ENCODE data around the gene GPX1.
"Not testable (repeated sequence)": the region's sequence is repeated elsewhere in the genome, so short reads cannot be mapped to it uniquely, and the experiment has no call there.

GPX1 gene

DNA sequence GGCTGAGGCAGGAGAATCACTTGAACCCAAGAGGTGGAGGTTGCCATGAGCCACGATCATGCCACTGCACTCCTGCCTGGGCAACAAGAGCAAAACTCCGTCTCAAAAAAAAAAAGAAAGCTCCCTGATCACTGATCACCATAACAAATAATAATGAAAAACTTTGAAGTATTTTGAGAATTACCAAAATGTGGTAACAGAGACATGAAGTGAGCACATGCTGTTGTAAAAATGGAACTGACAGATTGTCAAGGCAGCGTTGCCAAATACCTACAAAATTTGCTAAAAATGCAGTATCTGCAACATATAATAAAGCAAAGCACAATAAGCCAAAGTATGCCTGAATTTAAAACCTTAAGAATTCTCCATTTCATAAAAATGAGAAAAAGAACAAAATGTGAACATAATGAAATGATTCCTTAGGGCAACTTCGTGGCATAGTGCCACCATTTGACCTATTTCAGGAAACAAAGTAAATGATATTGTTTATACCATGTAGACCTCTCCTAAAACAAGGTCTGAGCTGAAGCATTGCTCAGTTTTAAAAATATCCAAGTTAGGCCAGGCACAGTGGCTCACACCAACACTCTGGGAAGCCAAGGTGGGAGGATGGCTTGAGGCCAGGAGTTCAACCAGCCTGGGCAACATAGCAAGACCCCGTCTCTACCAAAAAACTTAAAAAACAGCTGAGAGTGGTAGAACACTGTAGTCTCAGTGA, 24.1 kb downstream of the GPX1 start:
- no peaks in the 10 kb centered on the region for H3K27me3 ChIP-seq (ENCODE audit: low read depth, low read length)
- H3K4me1 ChIP-seq (ENCODE audit: control insufficient read depth in 1 of 2, insufficient read depth in 2 of 2, low read length in 2 of 2): peaks cover 0 to 23% of the 10 kb centered on the region in 2 donors
- peaks cover 23 to 42% of the 10 kb centered on the region in 2 donors for H3K36me3 ChIP-seq (ENCODE audit: control insufficient read depth in 1 of 2, insufficient read depth in 2 of 2, low read length in 2 of 2)
- H3K9me3 ChIP-seq (ENCODE audit: control insufficient read depth in 1 of 2, low read length in 2 of 2): no peaks in the 10 kb centered on the region
- H3K4me3 ChIP-seq (ENCODE audit: low read depth in 1 of 2, low read length in 2 of 2): no peak overlapping the region
- H3K27ac ChIP-seq (ENCODE audit: low read length): no peak overlapping the region

DNA sequence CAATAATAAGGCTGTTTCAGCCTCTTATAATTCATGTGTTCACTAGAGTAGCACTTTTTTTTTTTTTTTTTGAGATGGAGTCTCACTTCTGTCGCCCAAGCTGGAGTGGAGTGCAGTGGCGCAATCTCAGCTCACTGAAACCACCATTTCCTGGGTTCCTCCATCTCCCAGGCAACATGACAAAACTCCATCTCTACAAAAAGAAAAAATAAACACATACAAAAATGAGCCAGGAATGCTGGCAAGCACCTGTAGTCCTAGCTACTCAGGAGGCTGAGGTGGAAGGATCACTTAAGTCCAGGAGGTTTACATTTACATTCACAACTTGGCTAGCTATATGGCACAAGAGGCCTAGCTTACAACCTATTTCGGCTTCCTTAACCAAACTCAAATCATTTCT, 25.1 kb downstream of the GPX1 start:
- Histone ChIP-seq H3K27me3 (ENCODE audit: low read depth, low read length) (no peaks in the 10 kb centered on the region), H3K36me3 (ENCODE audit: control insufficient read depth in 1 of 2, insufficient read depth in 2 of 2, low read length in 2 of 2) (peaks cover 23 to 42% of the 10 kb centered on the region in 2 donors), H3K4me1 (ENCODE audit: control insufficient read depth in 1 of 2, insufficient read depth in 2 of 2, low read length in 2 of 2) (peaks cover 0 to 17% of the 10 kb centered on the region in 2 donors), H3K9me3 (ENCODE audit: control insufficient read depth in 1 of 2, low read length in 2 of 2) (no peaks in the 10 kb centered on the region), H3K27ac (ENCODE audit: low read length) (peak overlapping the region; percentile 56), H3K4me3 (ENCODE audit: low read depth in 1 of 2, low read length in 2 of 2) (no peak overlapping the region)

DNA sequence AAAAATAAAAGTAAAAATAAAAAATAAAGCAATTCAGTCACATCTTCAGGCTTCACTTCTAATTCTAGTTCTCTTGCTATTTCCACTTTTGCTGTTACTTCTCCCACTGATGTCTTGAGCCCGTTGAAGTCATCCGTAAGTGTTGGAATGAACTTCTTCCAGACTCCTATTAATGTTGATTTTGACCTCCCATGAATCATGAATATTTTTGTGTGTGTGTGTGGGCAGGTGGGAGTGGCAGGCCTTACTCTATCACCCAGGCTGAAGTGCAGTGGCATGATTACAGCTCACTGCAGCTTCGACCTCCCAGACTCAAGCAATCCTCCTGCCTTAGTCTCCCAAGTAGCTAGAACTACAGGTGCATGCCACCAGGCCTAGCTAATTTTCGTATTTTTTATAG, 29.0 kb downstream of the GPX1 start:
- no peaks in the 10 kb centered on the region for H3K9me3 ChIP-seq (ENCODE audit: control insufficient read depth in 1 of 2, low read length in 2 of 2)
- peaks cover 36 to 65% of the 10 kb centered on the region in 2 donors for H3K36me3 ChIP-seq (ENCODE audit: control insufficient read depth in 1 of 2, insufficient read depth in 2 of 2, low read length in 2 of 2)
- no peaks in the 10 kb centered on the region for H3K27me3 ChIP-seq (ENCODE audit: low read depth, low read length)
- H3K4me3 ChIP-seq (ENCODE audit: low read depth in 1 of 2, low read length in 2 of 2): no peak overlapping the region
- H3K27ac ChIP-seq (ENCODE audit: low read length): no peak overlapping the region
- peaks cover 0 to 13% of the 10 kb centered on the region in 2 donors for H3K4me1 ChIP-seq (ENCODE audit: control insufficient read depth in 1 of 2, insufficient read depth in 2 of 2, low read length in 2 of 2)

DNA sequence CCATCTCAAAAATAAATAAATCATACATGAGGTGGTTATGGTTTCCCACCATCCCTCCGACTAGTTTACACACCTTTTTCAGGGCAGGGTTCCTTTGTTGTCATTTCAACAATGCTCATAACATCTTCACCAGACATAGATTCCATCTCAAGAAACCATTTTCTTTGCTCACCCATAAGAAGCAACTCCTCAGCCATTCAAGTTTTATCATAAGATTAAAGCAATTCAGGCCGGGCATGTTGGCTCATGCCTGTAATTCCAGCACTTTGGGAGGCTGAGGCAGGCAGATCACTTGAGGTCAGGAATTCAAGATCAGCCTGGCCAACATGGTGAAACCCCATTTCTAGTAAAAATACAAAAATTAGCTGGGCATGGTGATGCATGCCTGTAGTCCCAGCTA, 29.8 kb downstream of the GPX1 start:
- not testable (repeated sequence) for H3K9me3 ChIP-seq (ENCODE audit: control insufficient read depth in 1 of 2, low read length in 2 of 2); H3K4me1 ChIP-seq (ENCODE audit: control insufficient read depth in 1 of 2, insufficient read depth in 2 of 2, low read length in 2 of 2); H3K4me3 ChIP-seq (ENCODE audit: low read depth in 1 of 2, low read length in 2 of 2); H3K27ac ChIP-seq (ENCODE audit: low read length); H3K27me3 ChIP-seq (ENCODE audit: low read depth, low read length)
- H3K36me3 ChIP-seq (ENCODE audit: control insufficient read depth in 1 of 2, insufficient read depth in 2 of 2, low read length in 2 of 2): peaks cover 38 to 66% of the 10 kb centered on the region in 2 donors

DNA sequence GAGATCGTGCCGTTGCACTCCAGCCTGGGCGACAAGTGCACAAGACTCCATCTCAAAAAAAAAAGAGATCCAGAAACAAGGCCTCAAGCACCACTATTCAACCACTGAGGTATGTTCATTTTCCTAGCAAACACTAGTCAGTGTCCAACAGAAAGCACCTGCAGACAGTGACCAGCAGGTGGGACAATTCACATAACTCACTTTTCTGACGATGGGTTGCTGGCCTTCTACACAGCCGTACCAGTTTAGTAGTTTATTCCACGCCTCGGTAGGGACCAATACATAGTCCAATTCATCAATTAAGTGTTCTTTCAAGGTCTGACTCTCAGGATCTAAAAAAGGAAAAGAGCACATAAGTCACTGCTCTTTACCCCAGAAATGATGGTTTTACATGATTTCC, 30.7 kb downstream of the GPX1 start:
- H3K4me1 ChIP-seq (ENCODE audit: control insufficient read depth in 1 of 2, insufficient read depth in 2 of 2, low read length in 2 of 2): no peaks in the 10 kb centered on the region
- no peaks in the 10 kb centered on the region for H3K27me3 ChIP-seq (ENCODE audit: low read depth, low read length)
- H3K36me3 ChIP-seq (ENCODE audit: control insufficient read depth in 1 of 2, insufficient read depth in 2 of 2, low read length in 2 of 2): peaks cover 38 to 62% of the 10 kb centered on the region in 2 donors
- no peaks in the 10 kb centered on the region for H3K9me3 ChIP-seq (ENCODE audit: control insufficient read depth in 1 of 2, low read length in 2 of 2)
- H3K27ac ChIP-seq (ENCODE audit: low read length): no peak overlapping the region
- H3K4me3 ChIP-seq (ENCODE audit: low read depth in 1 of 2, low read length in 2 of 2): no peak overlapping the region

DNA sequence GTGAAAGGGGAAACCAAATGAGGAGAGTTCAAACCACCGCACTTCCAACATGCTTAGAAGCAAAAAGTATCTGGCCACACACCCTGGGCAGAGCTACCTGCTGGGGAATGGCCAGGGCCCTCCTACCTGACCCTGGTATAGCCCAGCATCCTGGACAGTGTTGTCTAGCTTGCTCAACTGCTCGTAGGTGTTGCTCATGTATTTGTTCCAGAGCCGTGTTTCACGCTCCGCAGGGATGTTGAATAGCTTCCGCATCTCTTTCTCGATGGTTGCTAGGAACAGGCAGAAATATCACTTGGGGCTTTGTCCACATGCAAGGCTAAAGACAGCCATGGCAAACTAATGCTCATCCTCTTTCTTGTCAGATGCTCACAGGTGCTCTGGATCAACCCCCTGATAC, 33.4 kb downstream of the GPX1 start:
- peaks cover 48 to 55% of the 10 kb centered on the region in 2 donors for H3K36me3 ChIP-seq (ENCODE audit: control insufficient read depth in 1 of 2, insufficient read depth in 2 of 2, low read length in 2 of 2)
- H3K27ac ChIP-seq (ENCODE audit: low read length): no peak overlapping the region
- H3K9me3 ChIP-seq (ENCODE audit: control insufficient read depth in 1 of 2, low read length in 2 of 2): no peaks in the 10 kb centered on the region
- no peak overlapping the region for H3K4me3 ChIP-seq (ENCODE audit: low read depth in 1 of 2, low read length in 2 of 2)
- no peaks in the 10 kb centered on the region for H3K4me1 ChIP-seq (ENCODE audit: control insufficient read depth in 1 of 2, insufficient read depth in 2 of 2, low read length in 2 of 2)
- H3K27me3 ChIP-seq (ENCODE audit: low read depth, low read length): no peaks in the 10 kb centered on the region

DNA sequence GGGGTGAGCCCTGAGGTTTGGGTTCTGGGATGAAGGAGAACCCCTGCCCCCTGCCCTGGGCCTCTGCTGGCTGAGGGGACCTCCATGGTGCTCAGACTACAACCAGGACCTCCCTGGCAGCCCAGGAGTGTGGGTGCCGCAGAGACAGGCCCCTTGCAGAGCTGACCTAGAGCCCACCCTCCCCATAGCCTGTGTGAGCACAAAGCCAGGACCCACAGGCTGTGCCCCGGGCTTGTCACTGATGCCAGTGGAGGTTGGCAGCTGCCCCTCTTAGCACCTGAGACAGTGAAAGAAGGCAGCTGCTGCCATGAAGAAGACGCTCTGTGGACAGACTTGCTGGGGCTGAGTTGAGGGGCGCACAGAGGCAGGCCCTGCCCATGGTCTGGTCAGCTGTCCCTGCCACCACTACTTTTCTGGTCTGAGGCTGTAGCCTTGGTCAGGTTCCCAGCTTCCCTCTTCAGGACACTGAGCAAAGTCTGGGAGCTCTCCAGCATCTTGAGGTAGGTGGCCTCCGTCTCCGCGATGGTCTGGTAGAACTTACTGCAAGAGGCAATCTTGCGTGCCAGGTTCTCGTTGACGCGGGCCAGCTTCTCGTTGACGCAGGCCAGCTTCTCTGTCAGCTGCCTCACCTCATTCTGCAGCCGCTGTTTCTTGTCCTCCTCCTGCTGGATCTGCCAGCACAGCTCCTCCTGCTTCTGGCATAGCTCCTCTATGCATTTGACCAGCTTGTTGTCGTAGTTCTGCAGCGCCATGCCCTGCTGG, 41.3 kb downstream of the GPX1 start:
- peaks cover 24 to 34% of the 10 kb centered on the region in 2 donors for H3K36me3 ChIP-seq (ENCODE audit: control insufficient read depth in 1 of 2, insufficient read depth in 2 of 2, low read length in 2 of 2)
- H3K27me3 ChIP-seq (ENCODE audit: low read depth, low read length): no peaks in the 10 kb centered on the region
- H3K27ac ChIP-seq (ENCODE audit: low read length): no peak overlapping the region
- no peak overlapping the region for H3K4me3 ChIP-seq (ENCODE audit: low read depth in 1 of 2, low read length in 2 of 2)
- no peaks in the 10 kb centered on the region for H3K9me3 ChIP-seq (ENCODE audit: control insufficient read depth in 1 of 2, low read length in 2 of 2)
- H3K4me1 ChIP-seq (ENCODE audit: control insufficient read depth in 1 of 2, insufficient read depth in 2 of 2, low read length in 2 of 2): no peaks in the 10 kb centered on the region

DNA sequence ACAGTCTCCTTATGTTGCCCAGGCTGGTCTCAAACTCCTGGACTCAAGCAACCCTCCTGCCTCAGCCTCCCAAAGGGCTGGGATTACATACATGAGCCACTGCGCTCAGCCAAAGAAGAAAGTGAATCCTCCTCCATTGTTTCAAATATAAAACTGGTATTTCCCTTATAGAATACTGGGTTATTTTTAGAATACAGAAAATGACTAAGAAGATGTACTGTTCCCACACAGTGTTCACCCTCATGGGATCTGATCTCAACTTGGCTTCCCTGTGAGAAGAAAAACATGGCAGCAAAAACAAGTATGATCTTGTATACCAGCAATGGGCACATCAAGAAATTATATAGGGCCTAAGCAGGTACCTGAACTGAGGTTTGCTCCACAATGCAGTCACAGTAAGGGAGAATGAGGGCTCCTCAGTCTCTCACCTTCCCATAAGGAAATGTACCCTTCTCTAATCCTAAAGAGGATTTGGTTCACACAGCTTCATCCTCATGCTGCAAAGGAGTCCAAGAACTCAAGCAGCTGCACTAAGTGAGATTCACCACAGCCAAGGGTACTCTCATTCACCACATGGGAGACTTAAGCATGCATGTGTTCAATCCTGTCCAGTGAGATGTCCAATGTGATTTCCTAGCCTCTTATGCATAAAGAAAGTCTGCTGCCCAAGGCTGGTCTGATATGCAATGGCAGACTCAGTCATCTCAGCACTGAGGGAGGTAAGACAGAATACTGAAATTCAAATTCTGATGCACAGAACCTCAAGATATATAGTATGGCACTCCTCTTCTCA, 44.1 kb downstream of the GPX1 start:
- Histone ChIP-seq H3K4me3 (ENCODE audit: low read depth in 1 of 2, low read length in 2 of 2) (no peak overlapping the region), H3K27ac (ENCODE audit: low read length) (no peak overlapping the region), H3K27me3 (ENCODE audit: low read depth, low read length) (no peaks in the 10 kb centered on the region), H3K9me3 (ENCODE audit: control insufficient read depth in 1 of 2, low read length in 2 of 2) (no peaks in the 10 kb centered on the region), H3K4me1 (ENCODE audit: control insufficient read depth in 1 of 2, insufficient read depth in 2 of 2, low read length in 2 of 2) (no peaks in the 10 kb centered on the region), H3K36me3 (ENCODE audit: control insufficient read depth in 1 of 2, insufficient read depth in 2 of 2, low read length in 2 of 2) (peaks cover 29 to 43% of the 10 kb centered on the region in 2 donors)

DNA sequence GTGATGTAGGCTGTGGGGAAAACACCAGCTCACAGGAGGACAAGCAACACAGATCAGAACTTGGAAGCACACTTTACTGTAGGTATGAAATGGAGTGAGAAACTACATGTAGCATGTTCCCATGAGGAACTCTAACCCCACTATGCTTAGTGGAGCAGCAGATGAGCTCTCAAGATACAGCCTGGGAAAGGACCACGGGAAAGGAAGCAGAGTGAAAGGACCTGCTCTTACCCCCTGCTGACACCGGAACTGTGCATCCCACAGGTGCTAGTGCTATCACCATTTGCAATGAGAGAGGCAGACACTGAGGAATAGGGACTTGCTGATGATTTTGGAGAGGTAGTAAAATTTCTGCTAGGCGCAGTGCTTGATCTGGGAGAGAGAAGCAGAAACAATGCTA, 46.9 kb downstream of the GPX1 start:
- Histone ChIP-seq H3K4me1 (ENCODE audit: control insufficient read depth in 1 of 2, insufficient read depth in 2 of 2, low read length in 2 of 2) (no peaks in the 10 kb centered on the region), H3K4me3 (ENCODE audit: low read depth in 1 of 2, low read length in 2 of 2) (no peak overlapping the region), H3K36me3 (ENCODE audit: control insufficient read depth in 1 of 2, insufficient read depth in 2 of 2, low read length in 2 of 2) (peaks cover 23 to 38% of the 10 kb centered on the region in 2 donors), H3K9me3 (ENCODE audit: control insufficient read depth in 1 of 2, low read length in 2 of 2) (no peaks in the 10 kb centered on the region), H3K27me3 (ENCODE audit: low read depth, low read length) (no peaks in the 10 kb centered on the region), H3K27ac (ENCODE audit: low read length) (no peak overlapping the region)

DNA sequence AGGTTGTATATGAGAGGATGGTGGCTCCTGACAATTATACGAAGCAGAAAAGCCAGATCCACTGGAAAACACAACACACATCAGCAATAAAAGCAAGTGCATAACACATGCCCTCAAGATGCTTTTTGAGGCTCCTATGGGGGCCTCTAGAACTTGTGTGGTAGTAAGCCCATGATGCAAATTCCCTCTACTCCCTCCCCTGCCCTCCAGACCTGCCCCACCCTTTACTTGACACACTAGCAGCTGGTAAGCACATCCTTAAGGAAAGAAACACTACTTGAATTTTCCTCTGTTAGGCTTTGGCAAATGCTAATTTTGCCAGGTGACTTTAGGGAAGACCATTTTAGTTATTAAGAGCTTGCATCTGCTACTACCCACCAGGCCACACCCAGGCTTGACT, 47.5 kb downstream of the GPX1 start:
- Histone ChIP-seq H3K27ac (ENCODE audit: low read length) (no peak overlapping the region), H3K4me1 (ENCODE audit: control insufficient read depth in 1 of 2, insufficient read depth in 2 of 2, low read length in 2 of 2) (no peaks in the 10 kb centered on the region), H3K4me3 (ENCODE audit: low read depth in 1 of 2, low read length in 2 of 2) (no peak overlapping the region), H3K9me3 (ENCODE audit: control insufficient read depth in 1 of 2, low read length in 2 of 2) (no peaks in the 10 kb centered on the region), H3K36me3 (ENCODE audit: control insufficient read depth in 1 of 2, insufficient read depth in 2 of 2, low read length in 2 of 2) (peaks cover 26 to 41% of the 10 kb centered on the region in 2 donors), H3K27me3 (ENCODE audit: low read depth, low read length) (no peaks in the 10 kb centered on the region)

All from muscle layer of duodenum (tissue), 2 donors.